ENCODE measurements around the gene RABL3.
"Not testable (repeated sequence)": the region's sequence is repeated elsewhere in the genome, so short reads cannot be mapped to it uniquely, and the experiment has no call there.

RABL3 gene

GRCh38 chr3:120681506-120682038, 60.7 kb downstream of the RABL3 start:
- no peak for DNase-seq

- DNase-seq, result no peak
These were observed 61.3 kb downstream of the RABL3 start for GRCh38 chr3:120681018-120681417.

- DNase-seq, result no peak
These were observed 62.0 kb downstream of the RABL3 start for GRCh38 chr3:120680193-120680894.

- DNase-seq, result no peak
These were observed 63.3 kb downstream of the RABL3 start for GRCh38 chr3:120678984-120679383.

- no peak for DNase-seq
These were observed 63.9 kb downstream of the RABL3 start for GRCh38 chr3:120678331-120678947.

GRCh38 chr3:120677193-120677592, 65.1 kb downstream of the RABL3 start:
- not testable (repeated sequence) for DNase-seq

GRCh38 chr3:120673116-120673515, 69.2 kb downstream of the RABL3 start:
- DNase-seq, result no peak

GRCh38 chr3:120670576-120670975, 71.7 kb downstream of the RABL3 start:
- DNase-seq, result no peak

GRCh38 chr3:120664926-120665325, 77.4 kb downstream of the RABL3 start:
- no peak for DNase-seq

- no peak for DNase-seq
These were observed 80.4 kb downstream of the RABL3 start for GRCh38 chr3:120661945-120662344.

GRCh38 chr3:120661106-120661905, 81.0 kb downstream of the RABL3 start:
- no peak for DNase-seq

- no peak for DNase-seq
These were observed 82.5 kb downstream of the RABL3 start for GRCh38 chr3:120659834-120660233.

GRCh38 chr3:120659285-120659684, 83.0 kb downstream of the RABL3 start:
- DNase-seq, result no peak

GRCh38 chr3:120652896-120653545, 89.3 kb downstream of the RABL3 start:
- DNase-seq, result no peak

GRCh38 chr3:120652281-120652680, 90.0 kb downstream of the RABL3 start:
- no peak for DNase-seq

- DNase-seq, result no peak
These were observed 92.0 kb downstream of the RABL3 start for GRCh38 chr3:120650311-120650710.

GRCh38 chr3:120649830-120650233, 92.5 kb downstream of the RABL3 start:
- DNase-seq, result no peak

- no peak for DNase-seq
These were observed 94.0 kb downstream of the RABL3 start for GRCh38 chr3:120648290-120648689.

- DNase-seq, result no peak
These were observed 95.4 kb downstream of the RABL3 start for GRCh38 chr3:120646771-120647432.

GRCh38 chr3:120645083-120645845, 97.1 kb downstream of the RABL3 start:
- DNase-seq, result no peak

GRCh38 chr3:120642368-120642948, 99.9 kb downstream of the RABL3 start:
- no peak for DNase-seq

Data from activated CD4-positive, CD25-positive, alpha-beta regulatory T cell treated with anti-CD3 and anti-CD28 coated beads, Interleukin-2, amount 50 U/mL, for 72 hours (primary cell).